ENCODE results near the gene PTPN11. TPM values are rescaled to one million over a fixed set of nuclear protein-coding genes. Genes with fewer than 3 reads are reported as not detected.
"Not testable (repeated sequence)": the region's sequence is repeated elsewhere in the genome, so short reads cannot be mapped to it uniquely, and the experiment has no call there.

Gene PTPN11
- total RNA-seq, 1 donor from 2014 or later = 92.1 TPM

DNA sequence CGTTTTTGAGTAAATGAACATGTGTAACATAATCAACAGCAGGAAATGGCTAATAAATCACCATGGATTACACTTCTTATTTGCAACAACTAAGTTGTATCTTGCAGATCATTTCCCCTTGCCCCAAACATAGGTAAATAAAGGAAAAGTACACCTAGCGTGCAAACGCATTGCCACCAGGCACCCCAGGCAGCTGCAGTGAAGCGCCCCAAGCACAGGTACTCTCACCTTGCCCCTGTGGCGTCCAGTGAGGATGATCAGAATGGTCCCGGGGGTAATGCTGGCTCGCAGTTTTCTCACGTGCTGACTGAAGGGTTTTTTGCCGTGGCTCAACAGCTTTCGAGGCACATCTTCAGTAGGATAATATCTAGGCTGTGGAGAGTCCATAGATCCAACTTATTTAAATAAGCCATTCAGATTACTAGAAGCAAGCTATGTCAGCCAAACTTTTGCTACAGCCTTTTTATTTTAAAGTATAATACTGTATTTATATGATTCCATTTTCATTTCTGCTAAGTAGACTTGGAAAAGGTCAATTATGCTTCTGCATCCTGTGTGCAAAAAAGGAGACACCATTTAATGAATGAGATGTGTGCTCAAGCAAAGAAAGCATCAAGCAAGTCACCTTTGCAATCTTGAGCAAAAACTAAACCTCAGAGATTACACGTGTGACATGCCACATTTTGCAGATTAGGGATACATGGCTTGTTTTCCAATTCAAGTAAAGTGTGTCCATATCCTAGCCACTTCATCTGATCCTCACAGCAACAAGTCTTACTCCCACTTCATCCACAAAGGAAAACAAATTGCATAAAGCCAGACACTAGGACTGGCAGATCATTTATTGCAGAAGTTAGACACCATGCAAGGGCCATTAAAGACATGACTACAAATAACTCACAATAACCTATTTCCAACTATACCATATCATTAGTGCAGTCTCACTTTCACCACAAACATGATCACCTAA lies 11.9 kb upstream of the PTPN11 start:
- no peak for DNase-seq (ENCODE audit: low read depth, low spot score)
- Mint-ChIP-seq H3K9me3 (no peaks in the 10 kb centered on the region), H3K36me3 (ENCODE audit: low read depth) (peaks cover 32% of the 10 kb centered on the region), H3K27ac (ENCODE audit: unreplicated experiment) (no peak overlapping the region), H3K27me3 (ENCODE audit: low read depth) (no peaks in the 10 kb centered on the region), H3K4me3 (peak overlapping the region; percentile 100), H3K4me1 (peaks cover 39% of the 10 kb centered on the region)
- TF ChIP-seq, protein P1, sequence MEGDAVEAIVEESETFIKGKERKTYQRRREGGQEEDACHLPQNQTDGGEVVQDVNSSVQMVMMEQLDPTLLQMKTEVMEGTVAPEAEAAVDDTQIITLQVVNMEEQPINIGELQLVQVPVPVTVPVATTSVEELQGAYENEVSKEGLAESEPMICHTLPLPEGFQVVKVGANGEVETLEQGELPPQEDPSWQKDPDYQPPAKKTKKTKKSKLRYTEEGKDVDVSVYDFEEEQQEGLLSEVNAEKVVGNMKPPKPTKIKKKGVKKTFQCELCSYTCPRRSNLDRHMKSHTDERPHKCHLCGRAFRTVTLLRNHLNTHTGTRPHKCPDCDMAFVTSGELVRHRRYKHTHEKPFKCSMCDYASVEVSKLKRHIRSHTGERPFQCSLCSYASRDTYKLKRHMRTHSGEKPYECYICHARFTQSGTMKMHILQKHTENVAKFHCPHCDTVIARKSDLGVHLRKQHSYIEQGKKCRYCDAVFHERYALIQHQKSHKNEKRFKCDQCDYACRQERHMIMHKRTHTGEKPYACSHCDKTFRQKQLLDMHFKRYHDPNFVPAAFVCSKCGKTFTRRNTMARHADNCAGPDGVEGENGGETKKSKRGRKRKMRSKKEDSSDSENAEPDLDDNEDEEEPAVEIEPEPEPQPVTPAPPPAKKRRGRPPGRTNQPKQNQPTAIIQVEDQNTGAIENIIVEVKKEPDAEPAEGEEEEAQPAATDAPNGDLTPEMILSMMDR (conservative IDR thresholded peaks at IDR 0.05) = no peak

GRCh38 chr12:112407683-112408082 lies 11.1 kb upstream of the PTPN11 start:
- Mint-ChIP-seq H3K4me1 (peaks cover 39% of the 10 kb centered on the region), H3K27ac (ENCODE audit: unreplicated experiment) (peak overlapping the region; percentile 83), H3K4me3 (peak overlapping the region; percentile 100), H3K36me3 (ENCODE audit: low read depth) (peaks cover 32% of the 10 kb centered on the region)
- not testable (repeated sequence) for H3K9me3 Mint-ChIP-seq; DNase-seq (ENCODE audit: low read depth, low spot score); H3K27me3 Mint-ChIP-seq (ENCODE audit: low read depth)

GRCh38 chr12:112408621-112409020 lies 10.1 kb upstream of the PTPN11 start:
- peaks cover 32% of the 10 kb centered on the region for H3K36me3 Mint-ChIP-seq (ENCODE audit: low read depth)
- H3K9me3 Mint-ChIP-seq = no peaks in the 10 kb centered on the region
- peak overlapping the region; percentile 100 for H3K27ac Mint-ChIP-seq (ENCODE audit: unreplicated experiment)
- DNase-seq (ENCODE audit: low read depth, low spot score) = no peak
- H3K27me3 Mint-ChIP-seq (ENCODE audit: low read depth) = no peaks in the 10 kb centered on the region
- peak overlapping the region; percentile 100 for H3K4me3 Mint-ChIP-seq
- TF ChIP-seq, protein P1 (conservative IDR thresholded peaks at IDR 0.05) = no peak
- H3K4me1 Mint-ChIP-seq = peaks cover 39% of the 10 kb centered on the region

DNA sequence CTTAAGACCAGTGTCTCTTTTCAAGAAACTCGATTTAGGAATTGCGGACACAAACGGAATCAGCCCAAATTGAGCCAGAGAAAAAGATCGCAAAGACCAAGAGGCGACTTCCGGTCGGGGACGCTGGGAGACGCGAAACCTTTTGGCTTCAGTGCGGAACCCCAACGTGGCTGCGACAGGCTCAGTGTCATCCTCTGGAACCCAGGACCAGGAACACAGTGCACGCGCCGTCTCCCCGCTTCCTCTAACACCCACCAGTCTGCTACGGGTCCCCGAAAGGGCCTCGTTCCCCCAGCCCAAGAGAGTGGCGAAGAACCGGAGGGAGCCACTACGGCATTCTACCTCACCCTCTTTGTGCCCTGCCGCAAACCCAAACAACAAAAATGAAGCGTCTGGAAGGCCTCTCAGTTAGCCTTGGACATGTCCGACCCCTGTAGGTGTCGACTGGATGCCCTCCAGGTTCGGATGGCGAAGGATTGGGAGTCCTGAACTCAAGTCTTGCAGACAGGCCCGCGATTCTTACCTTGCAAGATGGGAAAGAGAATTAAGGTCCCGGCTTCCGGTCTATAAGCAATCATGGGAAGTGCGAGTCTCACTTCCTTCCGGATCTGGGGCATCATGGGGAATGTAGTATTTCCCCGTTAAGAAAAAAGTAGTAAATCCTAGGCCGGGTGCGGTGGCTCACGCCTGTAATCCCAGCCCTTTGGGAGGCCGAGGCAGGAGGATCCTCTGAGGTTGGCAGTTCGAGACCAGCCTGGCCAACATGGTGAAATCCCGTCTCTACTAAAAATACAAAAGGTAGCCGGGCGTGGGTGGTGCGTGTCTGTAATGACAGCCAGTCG lies 9.5 kb upstream of the PTPN11 start, which contains the start of gene RPL6:
Gene RPL6 (minus strand): TSS at position 542 of the 842 bp plus-strand sequence. CDS start 949 bp downstream, outside the sequence.
- peaks cover 39% of the 10 kb centered on the region for H3K4me1 Mint-ChIP-seq
- H3K27me3 Mint-ChIP-seq (ENCODE audit: low read depth) = peaks cover 4% of the 10 kb centered on the region
- peak within 1 kb of the TSS; percentile 100 for H3K27ac Mint-ChIP-seq (ENCODE audit: unreplicated experiment)
- no peaks in the 10 kb centered on the region for H3K9me3 Mint-ChIP-seq
- peaks cover 32% of the 10 kb centered on the region for H3K36me3 Mint-ChIP-seq (ENCODE audit: low read depth)
- H3K4me3 Mint-ChIP-seq = peak within 1 kb of the TSS; percentile 100
- TF ChIP-seq, protein P1 (conservative IDR thresholded peaks at IDR 0.05) = no peak
- DNase-seq (ENCODE audit: low read depth, low spot score) = peak; percentile 66

DNA sequence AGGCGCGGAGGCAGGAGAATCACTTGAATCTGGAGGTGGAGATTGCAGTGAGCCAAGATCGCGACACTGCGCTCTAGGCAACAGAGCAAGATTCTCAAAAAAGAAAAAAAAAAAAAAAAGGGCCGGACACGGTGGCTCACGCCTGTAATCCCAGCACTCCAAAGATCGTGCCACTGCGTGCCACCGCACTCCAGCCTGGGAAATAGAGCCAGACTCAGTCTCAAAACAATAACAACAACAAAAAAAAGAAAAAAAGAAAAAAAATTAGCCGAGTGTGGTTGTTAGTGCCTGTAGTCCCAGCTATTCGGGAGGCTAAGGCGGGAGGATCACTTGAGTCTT lies 8.9 kb upstream of the PTPN11 start:
- peaks cover 39% of the 10 kb centered on the region for H3K4me1 Mint-ChIP-seq
- H3K36me3 Mint-ChIP-seq (ENCODE audit: low read depth) = peaks cover 27% of the 10 kb centered on the region
- peak overlapping the region; percentile 100 for H3K4me3 Mint-ChIP-seq
- H3K9me3 Mint-ChIP-seq = no peaks in the 10 kb centered on the region
- H3K27me3 Mint-ChIP-seq (ENCODE audit: low read depth) = peaks cover 5% of the 10 kb centered on the region
- H3K27ac Mint-ChIP-seq (ENCODE audit: unreplicated experiment) = no peak overlapping the region
- TF ChIP-seq, protein P1 (conservative IDR thresholded peaks at IDR 0.05) = no peak
- DNase-seq (ENCODE audit: low read depth, low spot score) = no peak

Measured in neural crest cell (in vitro differentiated cells).